ENCODE measurements around the gene LRCH3.

The LRCH3 gene

DNA sequence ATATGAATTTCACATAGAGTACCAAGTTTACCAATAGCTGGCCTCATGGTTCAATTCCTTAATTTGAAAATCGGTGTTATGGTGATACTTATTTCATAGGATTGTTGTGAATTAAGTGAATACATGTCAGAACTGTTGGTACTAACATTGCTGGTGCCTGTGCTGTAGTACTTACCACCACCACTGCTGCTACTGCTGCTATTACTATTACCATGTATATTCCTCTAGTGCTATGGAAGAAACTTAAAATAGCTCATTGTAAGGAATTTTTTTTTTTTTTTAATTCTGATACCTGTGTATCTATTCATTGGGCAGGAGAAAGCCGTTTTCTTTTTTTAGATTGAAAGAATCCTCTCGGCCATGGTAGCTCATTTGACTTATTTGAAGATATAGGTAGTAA lies 37.8 kb upstream of the LRCH3 start:
- in situ Hi-C loops (cut with HindIII; ENCODE audit: low pct_ligation_motif_present, low sequenced_read_pairs): no loop called here
- no peak overlapping the region for H3K4me3 ChIP-seq (ENCODE audit: low read depth, low read length)
- TF ChIP-seq CTCF (IDR thresholded peaks at IDR 0.05; ENCODE audit: low read depth, low read length, missing control alignments): no peak
- no peak overlapping the region for H3K27ac ChIP-seq
- DNase-seq: no peak
- peaks cover 3% of the 10 kb centered on the region for H3K36me3 ChIP-seq (replicated peaks)
- H3K27me3 ChIP-seq (replicated peaks): no peaks in the 10 kb centered on the region

- Histone ChIP-seq H3K36me3 (replicated peaks) (peaks cover 8% of the 10 kb centered on the region), H3K27me3 (replicated peaks) (no peaks in the 10 kb centered on the region)
Measured at GRCh38 chr3:197756704-197757103, 34.4 kb upstream of the LRCH3 start.

DNA sequence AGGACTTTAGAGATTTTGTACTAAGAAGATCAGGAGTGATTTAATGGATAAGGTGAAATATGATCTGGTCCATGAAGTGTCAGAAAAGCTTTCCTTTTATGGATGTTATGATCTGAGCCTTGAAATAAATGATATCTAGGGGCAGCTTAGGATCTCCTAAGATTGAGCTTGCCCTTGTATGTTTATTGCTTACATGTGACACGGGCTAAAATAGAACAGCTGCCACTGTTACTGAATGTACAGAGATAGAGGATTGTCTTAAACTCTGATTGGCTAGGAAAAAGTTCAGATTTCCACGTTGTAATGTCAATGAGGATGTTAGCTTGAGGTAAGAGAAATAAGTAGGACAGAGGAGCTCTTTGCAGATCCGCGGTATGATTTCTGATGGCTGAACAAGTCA lies 32.5 kb upstream of the LRCH3 start:
- Histone ChIP-seq H3K4me3 (ENCODE audit: low read depth, low read length) (no peak overlapping the region), H3K36me3 (replicated peaks) (peaks cover 11% of the 10 kb centered on the region), H3K27me3 (replicated peaks) (no peaks in the 10 kb centered on the region), H3K27ac (no peak overlapping the region)
- in situ Hi-C loops (cut with HindIII; ENCODE audit: low pct_ligation_motif_present, low sequenced_read_pairs): no loop called here
- DNase-seq: no peak
- TF ChIP-seq CTCF (IDR thresholded peaks at IDR 0.05; ENCODE audit: low read depth, low read length, missing control alignments): no peak

More at GRCh38 chr3:197756704-197757103, 34.4 kb upstream of the LRCH3 start:
- DNase-seq: no peak
- Histone ChIP-seq H3K4me3 (ENCODE audit: low read depth, low read length) (no peak overlapping the region), H3K27ac (no peak overlapping the region)
- in situ Hi-C loops (cut with HindIII; ENCODE audit: low pct_ligation_motif_present, low sequenced_read_pairs): no loop called here
- no peak for TF ChIP-seq CTCF (IDR thresholded peaks at IDR 0.05; ENCODE audit: low read depth, low read length, missing control alignments)

GRCh38 chr3:197761784-197762183 lies 29.3 kb upstream of the LRCH3 start:
- peaks cover 21% of the 10 kb centered on the region for H3K36me3 ChIP-seq (replicated peaks)
- no peak for TF ChIP-seq CTCF (IDR thresholded peaks at IDR 0.05; ENCODE audit: low read depth, low read length, missing control alignments)

DNA sequence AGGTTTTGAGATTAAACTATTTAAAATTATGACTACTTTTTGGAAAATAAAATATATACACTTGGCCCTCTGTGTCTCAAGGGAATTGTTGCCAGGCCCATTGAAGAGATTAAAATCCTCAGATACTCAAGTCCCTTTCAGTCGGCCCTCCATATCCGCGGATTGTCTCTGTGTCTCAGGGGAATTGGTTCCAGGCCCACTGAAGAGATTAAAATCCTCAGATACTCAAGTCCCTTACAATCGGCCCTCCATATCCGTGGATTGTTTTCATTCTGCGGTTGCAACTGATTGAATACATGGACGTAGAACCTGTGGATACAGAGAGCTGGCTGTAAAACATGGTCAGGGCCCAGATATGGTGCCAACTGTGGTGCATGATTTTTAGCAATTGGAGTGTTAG lies 15.7 kb upstream of the LRCH3 start:
- in situ Hi-C loops (cut with HindIII; ENCODE audit: low pct_ligation_motif_present, low sequenced_read_pairs): no loop called here
- DNase-seq: no peak

More at GRCh38 chr3:197761784-197762183, 29.3 kb upstream of the LRCH3 start:
- no peak overlapping the region for H3K27ac ChIP-seq
- no peaks in the 10 kb centered on the region for H3K27me3 ChIP-seq (replicated peaks)
- no peak overlapping the region for H3K4me3 ChIP-seq (ENCODE audit: low read depth, low read length)
- in situ Hi-C loops (cut with HindIII; ENCODE audit: low pct_ligation_motif_present, low sequenced_read_pairs): no loop called here
- no peak for DNase-seq

More for the DNA sequence above, 15.7 kb upstream of the LRCH3 start:
- Histone ChIP-seq H3K27ac (no peak overlapping the region), H3K27me3 (replicated peaks) (no peaks in the 10 kb centered on the region), H3K4me3 (ENCODE audit: low read depth, low read length) (no peak overlapping the region), H3K36me3 (replicated peaks) (peaks cover 46% of the 10 kb centered on the region)
- TF ChIP-seq CTCF (IDR thresholded peaks at IDR 0.05; ENCODE audit: low read depth, low read length, missing control alignments): no peak

Data from brain microvascular endothelial cell (primary cell).